Astrocyte (in vitro differentiated cells and primary cell): Measurements from ENCODE around the gene EFNA1.

Experiments
- CTCF ChIP-seq: IDR thresholded peaks from 2 replicates; pipeline ENCODE4 v1.5.1; 2011; ENCODE audit warnings: low read depth, mild to moderate bottlenecking, inconsistent platforms, low read length, moderate library complexity; ENCODE audit not compliant: insufficient read depth
- EZH2 ChIP-seq: IDR thresholded peaks from 2 replicates; pipeline ENCODE4 v1.6.1; 2012; ENCODE audit warnings: mild to moderate bottlenecking, low read length, inconsistent platforms; ENCODE audit not compliant: insufficient read depth

- no peak for TF ChIP-seq CTCF
- TF ChIP-seq EZH2: no peak
Observed at GRCh38 chr1:155107309-155108264, 20.1 kb upstream of the EFNA1 start.
